Sigmoid colon (tissue), 7 donors: ENCODE results near the gene TMEM200C. TPM values are rescaled to one million over a fixed set of nuclear protein-coding genes. Genes with fewer than 3 reads are reported as not detected.
A peak's percentile ranks its signal among the peaks of the same experiment; 100 is the strongest.

Experiments used
- DNase-seq: peaks from one replicate; pipeline ENCODE4 v3.0.0-alpha.2; 2019
- H3K27ac ChIP-seq, 4 donors: fragments of 200-600 bp; sonication (generic); one replicate each; pipeline ENCODE4 v1.5.1; 2016 to 2019; ENCODE audit warnings: mild to moderate bottlenecking in 1 of 4
- H3K27me3 ChIP-seq, 3 donors: fragments of 200-600 bp; sonication (generic); one replicate each; pipeline ENCODE4 v1.5.1; 2019; ENCODE audit warnings: mild to moderate bottlenecking in 1 of 3
- H3K36me3 ChIP-seq, 4 donors: fragments of 200-600 bp; sonication (generic); one replicate each; pipeline ENCODE4 v1.5.1; 2016 to 2019
- H3K4me1 ChIP-seq, 4 donors: fragments of 200-600 bp; sonication (generic); one replicate each; pipeline ENCODE4 v1.5.1; 2017 to 2019
- H3K4me3 ChIP-seq, 4 donors: fragments of 200-600 bp; sonication (generic); one replicate each; pipeline ENCODE4 v1.5.1; 2017 to 2019; ENCODE audit warnings: mild to moderate bottlenecking in 2 of 4, moderate library complexity in 1 of 4
- H3K9me3 ChIP-seq, 4 donors: fragments of 200-600 bp in 3 of 4; sonication (generic) in 3 of 4; one replicate each; pipeline versions ENCODE4 v1.5.1 to v1.6.1; 2013 to 2019
- EP300 ChIP-seq, 4 donors: sonication (generic); formaldehyde crosslinking; IDR thresholded peaks; one replicate each; pipeline ENCODE4 v1.6.1; 2017; ENCODE audit warnings: antibody characterized with exemption in 4 of 4
- POLR2A ChIP-seq, 2 donors: fragments of 450-650 bp; IDR thresholded peaks; one replicate each; pipeline ENCODE4 v1.6.1; 2016; ENCODE audit warnings: antibody characterized with exemption in 2 of 2, mild to moderate bottlenecking in 2 of 2, moderate library complexity in 2 of 2
- POLR2AphosphoS5 ChIP-seq, 4 donors: sonication (generic); formaldehyde crosslinking; IDR thresholded peaks; one replicate each; pipeline ENCODE4 v1.6.1; 2017; ENCODE audit warnings: antibody characterized with exemption in 4 of 4
- WGBS, 2 donors: extraction: QIAGEN DNeasy Blood & Tissue Kit; methylation state at CpG; one replicate each; pipeline ENCODE4 v1.1.7; 2013; 5-methylcytosine and 5-hydroxymethylcytosine counted together
- intact Hi-C: fragments of 100-400 bp; cut with DNase I; formaldehyde crosslinking; loops from one replicate; pipeline ENCODE4 v1.15.1; 2023
- polyA plus RNA-seq, 3 donors: library from polyadenylated mRNA; stranded (reverse); fragments of 200-250 nt; gene quantifications; one replicate each; pipeline ENCODE4 v1.2.3, GENCODE V29; 2013
- total RNA-seq, 4 donors: library from RNA; depleted of rRNA; stranded (reverse); fragments of >200 nt; gene quantifications; one replicate each; pipeline ENCODE4 v1.1.0, GENCODE V29; 2016
- TF ChIP-seq, protein P1 (sequence below), 4 experiments: fragments of 450-650 bp in 3 of 4; fragments of 200-600 bp in 1 of 4; IDR thresholded peaks; one replicate each; pipeline ENCODE4 v1.5.1; 2016 to 2019; ENCODE audit warnings: antibody characterized with exemption in 4 of 4, mild to moderate bottlenecking in 3 of 4, moderate library complexity in 2 of 4
- donor health status: healthy with polysubstance abuse.
- donor health status: Bipolar disorder and iron deficiency.
- donor health status: healthy.

TMEM200C gene
- total and polyA plus RNA-seq, 7 donors: under 0.01 to 0.95 (median 0.58) TPM; not detected in 2

DNA sequence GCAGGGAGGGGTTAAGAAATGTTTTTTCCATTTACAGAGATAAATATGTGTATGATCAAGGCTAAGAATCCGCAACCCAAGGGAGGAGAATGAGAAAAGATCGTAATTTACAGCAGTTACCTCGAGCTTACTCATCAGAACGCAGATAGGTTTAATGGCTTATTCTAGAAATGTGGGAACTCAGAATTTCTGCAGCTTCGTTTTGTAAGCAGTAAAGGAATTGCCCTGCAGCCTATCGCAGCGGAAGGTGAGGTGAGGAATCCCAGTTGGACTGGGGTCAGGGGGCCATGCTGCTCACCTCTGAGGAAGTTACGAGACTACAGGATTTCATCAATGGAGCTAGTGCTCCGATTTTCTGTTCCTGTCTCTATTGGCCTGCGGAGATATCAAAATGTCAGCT is 8.1 kb upstream of the TMEM200C start:
- WGBS, 2 donors: 74 to 78% methylated on average over 10 of the region's 10 CpGs
- no peak for DNase-seq
- peaks cover 0 to 21% (median 0%) of the 10 kb centered on the region in 3 donors for H3K27me3 ChIP-seq

DNA sequence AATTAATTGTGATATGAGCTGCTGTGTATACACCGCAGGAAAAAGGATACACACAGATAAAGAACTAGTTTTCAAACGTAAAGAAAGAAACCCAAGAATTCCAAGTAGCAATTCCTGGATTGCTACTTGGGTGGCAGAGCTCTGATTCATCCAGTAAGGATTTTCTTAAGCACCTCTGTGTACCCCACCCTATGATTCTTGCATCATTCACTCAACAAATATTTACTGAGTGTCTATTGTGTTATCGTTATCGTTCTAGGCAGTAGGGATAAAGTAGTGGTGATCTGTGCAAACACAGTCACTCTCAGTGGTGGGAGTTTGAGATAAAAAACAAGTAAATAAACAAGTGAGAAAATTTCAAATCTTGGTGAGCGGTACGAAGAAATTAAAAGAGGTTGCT is 4.9 kb upstream of the TMEM200C start:
- no peak for DNase-seq
- TF ChIP-seq POLR2A (IDR thresholded peaks at IDR 0.05) (no peak), POLR2AphosphoS5 (IDR thresholded peaks at IDR 0.05) (no peak), EP300 (IDR thresholded peaks at IDR 0.05) (no peak)
- TF ChIP-seq, protein P1, sequence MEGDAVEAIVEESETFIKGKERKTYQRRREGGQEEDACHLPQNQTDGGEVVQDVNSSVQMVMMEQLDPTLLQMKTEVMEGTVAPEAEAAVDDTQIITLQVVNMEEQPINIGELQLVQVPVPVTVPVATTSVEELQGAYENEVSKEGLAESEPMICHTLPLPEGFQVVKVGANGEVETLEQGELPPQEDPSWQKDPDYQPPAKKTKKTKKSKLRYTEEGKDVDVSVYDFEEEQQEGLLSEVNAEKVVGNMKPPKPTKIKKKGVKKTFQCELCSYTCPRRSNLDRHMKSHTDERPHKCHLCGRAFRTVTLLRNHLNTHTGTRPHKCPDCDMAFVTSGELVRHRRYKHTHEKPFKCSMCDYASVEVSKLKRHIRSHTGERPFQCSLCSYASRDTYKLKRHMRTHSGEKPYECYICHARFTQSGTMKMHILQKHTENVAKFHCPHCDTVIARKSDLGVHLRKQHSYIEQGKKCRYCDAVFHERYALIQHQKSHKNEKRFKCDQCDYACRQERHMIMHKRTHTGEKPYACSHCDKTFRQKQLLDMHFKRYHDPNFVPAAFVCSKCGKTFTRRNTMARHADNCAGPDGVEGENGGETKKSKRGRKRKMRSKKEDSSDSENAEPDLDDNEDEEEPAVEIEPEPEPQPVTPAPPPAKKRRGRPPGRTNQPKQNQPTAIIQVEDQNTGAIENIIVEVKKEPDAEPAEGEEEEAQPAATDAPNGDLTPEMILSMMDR (IDR thresholded peaks at IDR 0.05): no peak
- intact Hi-C loops: no loop called here

More for the DNA sequence above, 8.1 kb upstream of the TMEM200C start:
- intact Hi-C loops: no loop called here
- TF ChIP-seq POLR2A (IDR thresholded peaks at IDR 0.05): no peak
- TF ChIP-seq, protein P1 (IDR thresholded peaks at IDR 0.05): no peak
- no peak for TF ChIP-seq EP300 (IDR thresholded peaks at IDR 0.05)
- no peak for TF ChIP-seq POLR2AphosphoS5 (IDR thresholded peaks at IDR 0.05)
- Histone ChIP-seq H3K36me3 (no peaks in the 10 kb centered on the region), H3K4me3 (no peak overlapping the region), H3K9me3 (no peaks in the 10 kb centered on the region), H3K4me1 (no peaks in the 10 kb centered on the region), H3K27ac (no peak overlapping the region)

DNA sequence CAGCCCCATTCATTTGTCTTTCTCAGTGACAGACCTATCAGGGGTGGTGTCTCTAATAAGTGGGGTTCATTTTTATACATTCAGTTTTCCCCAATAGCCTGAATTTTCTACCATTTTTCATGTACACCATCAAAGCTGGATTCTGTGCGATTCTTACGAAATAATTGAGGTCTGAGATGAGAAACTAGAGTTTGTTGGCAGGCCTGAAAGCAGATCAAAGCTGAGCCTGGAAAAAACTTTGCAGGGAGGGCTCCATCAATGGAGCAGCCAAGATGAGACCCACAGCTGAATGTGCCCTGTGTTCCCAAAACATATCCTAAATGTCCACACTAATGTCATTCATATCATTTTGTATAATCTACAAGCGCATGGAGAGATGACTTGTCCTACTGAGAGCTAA is 4.5 kb upstream of the TMEM200C start:
- intact Hi-C loops: no loop called here
- 90 to 91% methylated on average over 3 of the region's 3 CpGs for WGBS, 2 donors
- peaks cover 0 to 14% (median 10%) of the 10 kb centered on the region in 4 donors for H3K4me1 ChIP-seq
- H3K9me3 ChIP-seq: no peaks in the 10 kb centered on the region
- no peak overlapping the region for H3K27ac ChIP-seq
- H3K36me3 ChIP-seq: no peaks in the 10 kb centered on the region
- peaks cover 5 to 55% (median 11%) of the 10 kb centered on the region in 3 donors for H3K27me3 ChIP-seq
- no peak for TF ChIP-seq POLR2A (IDR thresholded peaks at IDR 0.05)
- TF ChIP-seq, protein P1 (IDR thresholded peaks at IDR 0.05): no peak
- no peak for TF ChIP-seq POLR2AphosphoS5 (IDR thresholded peaks at IDR 0.05)
- no peak for TF ChIP-seq EP300 (IDR thresholded peaks at IDR 0.05)
- DNase-seq: no peak
- no peak overlapping the region for H3K4me3 ChIP-seq

More for the DNA sequence above, 4.9 kb upstream of the TMEM200C start:
- H3K4me3 ChIP-seq: no peak overlapping the region
- no peaks in the 10 kb centered on the region for H3K9me3 ChIP-seq
- H3K27ac ChIP-seq: no peak overlapping the region
- H3K27me3 ChIP-seq: peaks cover 1 to 51% (median 7%) of the 10 kb centered on the region in 3 donors
- WGBS, 2 donors: 37 to 64% methylated on average over 6 of the region's 6 CpGs
- H3K36me3 ChIP-seq: no peaks in the 10 kb centered on the region
- peaks cover 0 to 10% (median 8%) of the 10 kb centered on the region in 4 donors for H3K4me1 ChIP-seq

DNA sequence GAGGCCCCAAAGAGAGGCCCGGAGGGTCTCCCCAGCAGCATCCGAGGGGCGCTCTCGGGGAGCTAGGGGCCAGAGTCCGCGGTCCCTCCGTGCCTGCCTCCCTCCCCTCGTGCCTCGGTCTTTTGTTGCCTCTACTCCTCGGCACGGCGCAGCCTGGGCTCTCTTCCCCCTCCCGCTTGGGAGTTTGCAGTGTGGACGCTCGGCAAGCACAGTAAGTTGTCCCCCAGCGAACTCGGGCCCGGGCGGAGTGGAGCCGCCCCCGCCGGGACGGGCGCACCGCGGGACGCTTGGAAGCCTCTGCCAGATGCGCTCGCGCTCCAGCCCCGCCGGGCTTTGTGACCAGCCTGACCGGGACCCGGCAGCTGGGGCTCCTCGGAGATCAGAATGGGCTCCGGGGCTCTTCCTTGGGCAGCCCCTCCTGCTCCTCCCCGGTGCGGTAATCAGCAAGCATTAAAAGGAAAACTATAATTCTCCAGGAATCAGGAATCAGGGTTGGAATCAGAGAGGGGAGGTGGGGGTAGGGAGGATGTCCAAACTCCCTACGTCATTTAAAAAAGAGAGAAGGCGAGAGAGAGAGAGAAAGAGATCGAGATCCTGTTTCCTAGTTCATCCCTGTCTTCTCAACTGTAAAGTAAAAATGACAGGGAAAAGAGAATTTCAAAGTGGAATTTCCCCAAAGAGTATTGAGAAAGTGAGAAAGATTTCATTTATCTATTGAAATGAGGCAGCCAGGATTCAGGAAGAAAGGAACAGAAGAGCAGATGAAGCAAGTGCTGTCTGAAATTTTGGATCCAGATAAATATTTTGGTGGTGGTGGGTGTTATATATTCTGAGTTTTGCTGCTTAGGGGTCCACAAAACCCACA is 786 bp upstream of the TMEM200C start:
- peak overlapping the region in 3 of 4 donors; percentile 52 to 65 (median 53) for H3K27ac ChIP-seq
- WGBS, 2 donors: 3% methylated on average over 41 of the region's 41 CpGs
- peak; percentile 74 for DNase-seq
- intact Hi-C loops: no loop called here
- peaks cover 0 to 23% (median 21%) of the 10 kb centered on the region in 4 donors for H3K4me1 ChIP-seq
- peak overlapping the region; percentile 21 to 50 (median 44) for H3K4me3 ChIP-seq
- TF ChIP-seq EP300 (IDR thresholded peaks at IDR 0.05) (no peak), POLR2AphosphoS5 (IDR thresholded peaks at IDR 0.05) (peak in 1 of 4 donors; percentile 7)
- H3K36me3 ChIP-seq: no peaks in the 10 kb centered on the region
- H3K27me3 ChIP-seq: peaks cover 21 to 90% (median 35%) of the 10 kb centered on the region in 3 donors
- no peaks in the 10 kb centered on the region for H3K9me3 ChIP-seq

DNA sequence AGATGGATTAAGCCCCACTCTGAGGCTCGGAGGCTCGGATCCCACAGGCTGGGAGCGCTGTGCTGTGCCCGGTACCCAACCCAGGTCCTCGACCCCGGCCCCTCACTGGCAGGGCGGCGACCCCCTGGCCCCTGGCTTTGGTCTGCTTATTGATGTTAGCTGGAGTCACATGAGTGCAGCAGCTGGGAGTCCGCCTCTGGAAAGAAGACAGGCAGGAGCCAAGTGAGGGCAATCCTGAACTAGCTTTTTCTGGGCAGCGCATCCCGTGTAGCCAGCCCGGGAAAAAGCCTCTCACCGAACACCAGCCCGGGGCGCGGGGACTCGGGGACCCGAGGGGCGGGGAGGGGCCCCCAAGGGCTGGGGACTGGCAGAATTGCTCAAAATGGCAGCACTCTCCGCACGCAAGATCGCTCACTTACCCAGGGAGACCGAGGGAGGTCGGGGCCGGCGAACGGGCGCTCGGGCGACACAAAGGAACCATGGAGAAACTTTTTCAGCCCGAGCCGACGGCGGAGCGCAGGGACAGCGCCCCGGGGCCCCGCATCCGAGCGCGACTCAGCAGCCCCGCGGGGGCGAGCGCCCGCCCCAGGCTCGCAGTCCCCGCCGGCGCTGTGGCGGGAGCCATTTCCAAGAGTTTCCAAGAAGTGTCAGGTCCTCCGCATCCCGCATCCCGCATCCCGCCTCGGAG is 567 bp downstream of the TMEM200C start:
- intact Hi-C loops: no loop called here
- H3K4me3 ChIP-seq: peak overlapping the region; percentile 21 to 50 (median 44)
- no peaks in the 10 kb centered on the region for H3K9me3 ChIP-seq
- H3K36me3 ChIP-seq: no peaks in the 10 kb centered on the region
- TF ChIP-seq EP300 (IDR thresholded peaks at IDR 0.05) (no peak), POLR2AphosphoS5 (IDR thresholded peaks at IDR 0.05) (no peak), POLR2A (IDR thresholded peaks at IDR 0.05) (no peak)
- TF ChIP-seq, protein P1 (IDR thresholded peaks at IDR 0.05): no peak
- H3K4me1 ChIP-seq: peaks cover 0 to 32% (median 30%) of the 10 kb centered on the region in 4 donors
- H3K27ac ChIP-seq: peak overlapping the region in 3 of 4 donors; percentile 39 to 65 (median 52)
- WGBS, 2 donors: 2 to 3% methylated on average over 56 of the region's 56 CpGs
- DNase-seq: peak; percentile 59
- H3K27me3 ChIP-seq: peaks cover 31 to 98% (median 41%) of the 10 kb centered on the region in 3 donors
